ENCODE data around the gene DTNB.

Gene DTNB

GRCh38 chr2:25335204-25335603 is 338.2 kb downstream of the DTNB start:
- DNase-seq = no peak

GRCh38 chr2:25334482-25334881 is 338.9 kb downstream of the DTNB start:
- DNase-seq = no peak

- no peak for DNase-seq
These were observed 339.4 kb downstream of the DTNB start for GRCh38 chr2:25333981-25334380.

- DNase-seq = no peak
These were observed 340.8 kb downstream of the DTNB start for GRCh38 chr2:25332571-25332970.

GRCh38 chr2:25331686-25332365 is 341.6 kb downstream of the DTNB start:
- no peak for DNase-seq

- DNase-seq = no peak
These were observed 342.4 kb downstream of the DTNB start for GRCh38 chr2:25330937-25331336.

- DNase-seq = no peak
These were observed 343.1 kb downstream of the DTNB start for GRCh38 chr2:25330273-25330672.

- DNase-seq = no peak
These were observed 345.0 kb downstream of the DTNB start for GRCh38 chr2:25328152-25329085.

All from NCI-H82 (cell line).